Lung (tissue), 12 donors: ENCODE results near the gene PPP1R1C. TPM values are rescaled to one million over a fixed set of nuclear protein-coding genes. Genes with fewer than 3 reads are reported as not detected.

Experiments
- ATAC-seq: fragments of 200-7000 bp; cut with Tn5 transposase; one replicate; pipeline ENCODE4 v1.9.1; 2020; ENCODE audit warnings: moderate number of reproducible peaks; ENCODE audit not compliant: insufficient read depth, low FRiP score
- DNase-seq, 3 donors: peaks; one replicate each; pipeline ENCODE4 v3.0.0-alpha.2; 2013 to 2017
- H3K27ac ChIP-seq, 2 donors: one replicate each; pipeline ENCODE4 v1.5.1; 2013; ENCODE audit warnings: mild to moderate bottlenecking in 2 of 2, moderate library complexity in 2 of 2, control low read depth in 1 of 2, inconsistent platforms in 1 of 2, low read depth in 1 of 2, low read length in 1 of 2
- H3K27me3 ChIP-seq, 3 donors: one replicate each; pipeline ENCODE4 v1.5.1; 2013; ENCODE audit warnings: low read length in 2 of 3; ENCODE audit not compliant: control insufficient read depth in 3 of 3, insufficient read depth in 3 of 3
- H3K36me3 ChIP-seq, 4 donors: one replicate each; pipeline ENCODE4 v1.5.1; 2013; ENCODE audit warnings: low read length in 4 of 4, mild to moderate bottlenecking in 1 of 4, moderate library complexity in 1 of 4; ENCODE audit not compliant: control insufficient read depth in 4 of 4, insufficient read depth in 4 of 4
- H3K4me1 ChIP-seq, 5 donors: one replicate each; pipeline ENCODE4 v1.5.1; 2013; ENCODE audit warnings: low read length in 5 of 5, mild to moderate bottlenecking in 2 of 5, moderate library complexity in 1 of 5; ENCODE audit not compliant: control insufficient read depth in 5 of 5, insufficient read depth in 5 of 5
- H3K4me3 ChIP-seq: one replicate; pipeline ENCODE4 v1.5.1; 2013; ENCODE audit warnings: mild to moderate bottlenecking, control low read depth, moderate library complexity
- H3K9ac ChIP-seq, 2 donors: one replicate each; pipeline ENCODE4 v1.5.1; 2013; ENCODE audit warnings: low read length in 2 of 2, control low read depth in 1 of 2; ENCODE audit not compliant: insufficient read depth in 1 of 2
- H3K9me3 ChIP-seq, 4 donors: one replicate each; pipeline ENCODE4 v1.5.1; 2013; ENCODE audit warnings: low read length in 3 of 4, mild to moderate bottlenecking in 1 of 4, moderate library complexity in 1 of 4; ENCODE audit not compliant: control insufficient read depth in 4 of 4, insufficient read depth in 3 of 4
- CTCF ChIP-seq: IDR thresholded peaks from 2 replicates; pipeline ENCODE4 v1.5.1; 2012; ENCODE audit warnings: mild to moderate bottlenecking; ENCODE audit errors: control extremely low read depth, extremely low read depth
- WGBS, 2 donors: extraction: QIAGEN DNeasy Blood & Tissue Kit; methylation state at CpG; one replicate each; pipeline ENCODE4 v1.1.7; 2013; 5-methylcytosine and 5-hydroxymethylcytosine counted together
- polyA plus RNA-seq, 2 donors: library from polyadenylated mRNA; stranded (reverse); fragments of 200-250 nt; gene quantifications; one replicate each; pipeline ENCODE4 v1.2.1, GENCODE V29; 2013
- total RNA-seq, 2 donors: library from RNA; depleted of rRNA in 1 of 2; stranded (reverse); fragments of >200 nt in 1 of 2; gene quantifications; one replicate each; pipeline ENCODE4 v1.2.1, GENCODE V29; 2014 to 2021
- donor health status: control.
- donor health status: control.
- donor health status: Bipolar disorder and iron deficiency.
- donor health status: healthy.
- donor health status: DM: yes; HTN: yes; CAD: no.

PPP1R1C gene
- total and polyA plus RNA-seq, 4 donors: 1.2 to 6.3 (median 4.5) TPM

GRCh38 chr2:181947273-181947672, 38.4 kb upstream of the PPP1R1C start:
- ATAC-seq (no peak), DNase-seq (no peak)
- no peak for TF ChIP-seq CTCF

GRCh38 chr2:181948227-181948626, 37.4 kb upstream of the PPP1R1C start:
- no peak for DNase-seq
- Histone ChIP-seq H3K9ac (no peak overlapping the region), H3K36me3 (no peaks in the 10 kb centered on the region), H3K9me3 (no peaks in the 10 kb centered on the region), H3K27ac (no peak overlapping the region), H3K4me1 (peaks cover 0 to 9% (median 0%) of the 10 kb centered on the region in 5 donors), H3K4me3 (no peak overlapping the region), H3K27me3 (no peaks in the 10 kb centered on the region)
- 94% methylated on average over 2 of the region's 2 CpGs for WGBS, 2 donors
- ATAC-seq: no peak
- no peak for TF ChIP-seq CTCF

More at GRCh38 chr2:181947273-181947672, 38.4 kb upstream of the PPP1R1C start:
- H3K9me3 ChIP-seq: no peaks in the 10 kb centered on the region
- no peak overlapping the region for H3K4me3 ChIP-seq
- H3K9ac ChIP-seq: no peak overlapping the region
- no peak overlapping the region for H3K27ac ChIP-seq
- no peaks in the 10 kb centered on the region for H3K27me3 ChIP-seq
- no peaks in the 10 kb centered on the region for H3K36me3 ChIP-seq
- H3K4me1 ChIP-seq: peaks cover 0 to 9% (median 0%) of the 10 kb centered on the region in 5 donors

- Histone ChIP-seq H3K36me3 (no peaks in the 10 kb centered on the region), H3K4me3 (no peak overlapping the region), H3K9me3 (no peaks in the 10 kb centered on the region), H3K27me3 (no peaks in the 10 kb centered on the region), H3K4me1 (peaks cover 0 to 7% (median 0%) of the 10 kb centered on the region in 5 donors), H3K27ac (no peak overlapping the region), H3K9ac (no peak overlapping the region)
- TF ChIP-seq CTCF: no peak
- DNase-seq (no peak), ATAC-seq (no peak)
These were observed 36.6 kb upstream of the PPP1R1C start for GRCh38 chr2:181949047-181949446.
